ENCODE measurements around the gene HRH3.

DNA sequence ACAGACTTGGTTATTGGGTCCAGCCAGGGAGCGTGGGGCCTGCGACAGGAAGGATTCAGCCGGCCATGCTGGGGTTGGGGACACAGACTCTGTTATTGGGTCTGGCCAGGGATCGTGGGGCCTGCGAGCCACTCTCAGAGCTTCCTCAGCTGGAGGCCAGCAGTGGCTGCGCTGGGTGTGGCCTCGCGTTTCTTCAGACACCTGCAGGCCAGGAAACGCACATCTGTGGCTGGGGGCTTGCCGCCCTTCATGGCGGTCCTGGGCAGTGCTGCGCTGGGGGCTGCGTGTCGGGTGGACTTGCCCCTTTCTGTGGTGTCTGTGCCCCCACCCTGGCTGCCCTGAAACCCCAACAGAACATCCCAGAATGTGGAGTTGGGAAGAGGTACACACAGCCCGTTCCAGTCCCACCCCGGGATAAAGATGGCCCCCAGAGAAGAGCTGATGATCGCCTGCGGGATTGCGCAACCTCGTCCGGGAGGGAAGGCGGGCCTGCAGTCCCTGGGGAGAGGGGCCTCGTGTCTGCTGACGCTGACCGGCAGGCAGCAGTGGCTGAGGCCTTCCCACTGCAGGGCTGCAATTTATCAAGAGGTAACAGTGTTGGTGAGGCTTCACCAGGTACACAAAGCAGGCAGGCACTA lies 54.2 kb downstream of the HRH3 start:
- no peak for TF ChIP-seq CTCF (IDR thresholded peaks at IDR 0.05; ENCODE audit: low read depth, low read length)
- TF ChIP-seq, protein P1, sequence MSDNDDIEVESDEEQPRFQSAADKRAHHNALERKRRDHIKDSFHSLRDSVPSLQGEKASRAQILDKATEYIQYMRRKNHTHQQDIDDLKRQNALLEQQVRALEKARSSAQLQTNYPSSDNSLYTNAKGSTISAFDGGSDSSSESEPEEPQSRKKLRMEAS (IDR thresholded peaks at IDR 0.05; ENCODE audit: low read depth, low read length), result peak; percentile 68
- no peak for TF ChIP-seq POLR2A (IDR thresholded peaks at IDR 0.05; ENCODE audit: extremely low read depth, insufficient read length)
- TF ChIP-seq MYC (IDR thresholded peaks at IDR 0.05; ENCODE audit: low read depth, low read length), result peak; percentile 86
